ENCODE measurements around the gene DTX1. TPM values are rescaled to one million over a fixed set of nuclear protein-coding genes. Genes with fewer than 3 reads are reported as not detected.

DTX1 gene
- total and polyA plus RNA-seq, 2 donors (not counting 1 experiment from before 2014, with no cell fraction given): 47.0 to 49.5 TPM

DNA sequence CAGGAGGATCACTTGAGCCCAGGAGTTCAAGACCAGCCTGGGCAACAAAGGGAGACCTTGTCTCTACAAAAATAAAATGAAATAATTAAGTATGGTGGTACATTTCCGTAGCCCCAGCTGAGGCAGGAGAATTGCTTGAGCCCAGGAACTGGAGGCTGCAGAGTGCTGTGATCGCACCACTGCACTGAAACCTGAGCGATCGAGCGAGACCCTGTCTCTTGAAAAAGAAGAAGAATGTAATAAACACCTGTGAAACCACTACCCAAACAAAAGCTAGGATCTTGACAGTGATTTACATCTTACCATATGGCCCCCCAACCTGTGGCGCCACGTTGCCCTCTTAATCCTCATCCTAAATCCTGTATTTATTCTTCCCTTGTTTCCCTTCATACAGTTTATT, 5.7 kb upstream of the DTX1 start:
- peak; percentile 74 for ATAC-seq (ENCODE audit: low read depth)
- Histone ChIP-seq H3K4me1 (ENCODE audit: control insufficient read depth in 2 of 2, insufficient read depth in 2 of 2, low read length in 2 of 2) (peaks cover 67 to 70% of the 10 kb centered on the region in 2 donors), H3K79me2 (ENCODE audit: control insufficient read depth, insufficient read depth, low read length) (peaks cover 31% of the 10 kb centered on the region), H3K27ac (ENCODE audit: low read length in 2 of 2) (peak overlapping the region; percentile 60 to 64), H3K4me3 (ENCODE audit: control extremely low read depth in 1 of 5, extremely low read depth in 1 of 5, insufficient read depth in 1 of 5, low read depth in 2 of 5, low read length in 4 of 5) (no peak overlapping the region), H4K20me1 (ENCODE audit: control insufficient read depth, insufficient read depth, low read length, poor library complexity, severe bottlenecking) (no peaks in the 10 kb centered on the region), H3K27me3 (replicated peaks in 1 of 4; ENCODE audit: control extremely low read depth in 1 of 4, control insufficient read depth in 3 of 4, insufficient read depth in 4 of 4, low read length in 3 of 4) (no peaks in the 10 kb centered on the region), H3K4me2 (replicated peaks; ENCODE audit: low read depth, low read length, poor library complexity, severe bottlenecking) (peak overlapping the region; percentile 60), H2AFZ (ENCODE audit: insufficient read depth, low read depth, low read length, poor library complexity, severe bottlenecking) (no peak overlapping the region), H3K36me3 (replicated peaks in 1 of 2; ENCODE audit: control extremely low read depth in 1 of 2, control insufficient read depth in 1 of 2, extremely low read depth in 1 of 2, insufficient read depth in 2 of 2, low read length in 1 of 2) (no peaks in the 10 kb centered on the region), H3K9me3 (ENCODE audit: control extremely low read depth in 1 of 3, control insufficient read depth in 2 of 3, insufficient read depth in 1 of 3, low read length in 2 of 3) (no peaks in the 10 kb centered on the region), H3K9ac (ENCODE audit: low read length) (no peak overlapping the region)
- ChIA-PET POLR2A (interaction anchor here (0.8 to 2.0 kb wide), 5 partner anchors 24 to 124 kb away, joined by 3 to 12 read pairs (median 4); no protein-coding TSS in a partner anchor), CTCF (interaction anchor here (0.6 to 15.1 kb wide), 16 partner anchors 12 to 375 kb away, joined by 3 to 359 read pairs (median 8); partner anchors contain the start of gene OAS2)
- peak; percentile 82 for DNase-seq
- 0% methylated on average over 3 of the region's 7 CpGs for WGBS (ENCODE audit: insufficient coverage)
- H3K27me3 Mint-ChIP-seq: no peaks in the 10 kb centered on the region
- no peak for TF ChIP-seq EZH2 (IDR thresholded peaks at IDR 0.05; ENCODE audit: borderline replicate concordance, insufficient read depth, low read depth, low read length, poor library complexity, severe bottlenecking)
- TF ChIP-seq, protein P1, sequence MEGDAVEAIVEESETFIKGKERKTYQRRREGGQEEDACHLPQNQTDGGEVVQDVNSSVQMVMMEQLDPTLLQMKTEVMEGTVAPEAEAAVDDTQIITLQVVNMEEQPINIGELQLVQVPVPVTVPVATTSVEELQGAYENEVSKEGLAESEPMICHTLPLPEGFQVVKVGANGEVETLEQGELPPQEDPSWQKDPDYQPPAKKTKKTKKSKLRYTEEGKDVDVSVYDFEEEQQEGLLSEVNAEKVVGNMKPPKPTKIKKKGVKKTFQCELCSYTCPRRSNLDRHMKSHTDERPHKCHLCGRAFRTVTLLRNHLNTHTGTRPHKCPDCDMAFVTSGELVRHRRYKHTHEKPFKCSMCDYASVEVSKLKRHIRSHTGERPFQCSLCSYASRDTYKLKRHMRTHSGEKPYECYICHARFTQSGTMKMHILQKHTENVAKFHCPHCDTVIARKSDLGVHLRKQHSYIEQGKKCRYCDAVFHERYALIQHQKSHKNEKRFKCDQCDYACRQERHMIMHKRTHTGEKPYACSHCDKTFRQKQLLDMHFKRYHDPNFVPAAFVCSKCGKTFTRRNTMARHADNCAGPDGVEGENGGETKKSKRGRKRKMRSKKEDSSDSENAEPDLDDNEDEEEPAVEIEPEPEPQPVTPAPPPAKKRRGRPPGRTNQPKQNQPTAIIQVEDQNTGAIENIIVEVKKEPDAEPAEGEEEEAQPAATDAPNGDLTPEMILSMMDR (IDR thresholded peaks at IDR 0.05): no peak
- H3K9me3 Mint-ChIP-seq (ENCODE audit: insufficient read depth): no peaks in the 10 kb centered on the region
- peak overlapping the region; percentile 80 for H3K27ac Mint-ChIP-seq
- H3K4me1 Mint-ChIP-seq: peaks cover 65% of the 10 kb centered on the region
- intact Hi-C loops (cut with micrococcal nuclease): loop anchor here (1.0 kb wide), 2 partner anchors 25 to 103 kb away; no protein-coding TSS in a partner anchor
- H3K4me3 Mint-ChIP-seq: peak overlapping the region; percentile 56

DNA sequence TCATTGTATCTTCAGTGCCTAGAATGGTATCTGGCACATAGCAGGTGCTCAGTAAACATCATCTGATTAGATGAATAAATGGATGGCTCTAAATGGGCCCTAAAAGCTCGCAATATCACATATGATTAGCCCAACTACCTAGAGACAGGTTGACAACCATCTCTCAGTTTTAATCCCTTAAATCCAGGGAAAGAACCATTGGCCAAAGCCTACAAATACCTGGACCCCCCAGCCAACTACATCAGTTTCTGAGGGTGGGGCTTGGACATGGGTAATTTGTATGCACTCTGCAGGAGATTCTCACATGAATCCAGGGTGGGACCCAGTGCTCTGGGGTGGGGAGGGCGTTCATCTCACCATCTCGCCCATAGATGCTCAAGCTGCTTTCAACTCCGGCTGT, 4.8 kb upstream of the DTX1 start:
- CTCF ChIA-PET: interaction anchor here (0.9 to 15.1 kb wide), 10 partner anchors 11 to 374 kb away, joined by 3 to 359 read pairs (median 46); no protein-coding TSS in a partner anchor
- H3K27ac Mint-ChIP-seq: peak overlapping the region; percentile 60

More for the DNA sequence above, 4.8 kb upstream of the DTX1 start:
- H2AFZ ChIP-seq (ENCODE audit: insufficient read depth, low read depth, low read length, poor library complexity, severe bottlenecking): no peak overlapping the region
- no peak overlapping the region for H3K4me3 ChIP-seq (ENCODE audit: control extremely low read depth in 1 of 5, extremely low read depth in 1 of 5, insufficient read depth in 1 of 5, low read depth in 2 of 5, low read length in 4 of 5)
- H3K27me3 Mint-ChIP-seq: no peaks in the 10 kb centered on the region
- H3K9me3 ChIP-seq (ENCODE audit: control extremely low read depth in 1 of 3, control insufficient read depth in 2 of 3, insufficient read depth in 1 of 3, low read length in 2 of 3): no peaks in the 10 kb centered on the region
- intact Hi-C loops (cut with micrococcal nuclease): loop anchor here (1.0 kb wide), 1 partner anchor 24 kb away; no protein-coding TSS in a partner anchor
- peaks cover 73 to 77% of the 10 kb centered on the region in 2 donors for H3K4me1 ChIP-seq (ENCODE audit: control insufficient read depth in 2 of 2, insufficient read depth in 2 of 2, low read length in 2 of 2)
- no peak for TF ChIP-seq EZH2 (IDR thresholded peaks at IDR 0.05; ENCODE audit: borderline replicate concordance, insufficient read depth, low read depth, low read length, poor library complexity, severe bottlenecking)
- TF ChIP-seq, protein P1 (IDR thresholded peaks at IDR 0.05): no peak
- H3K4me1 Mint-ChIP-seq: peaks cover 71% of the 10 kb centered on the region
- POLR2A ChIA-PET: interaction anchor here (0.5 to 2.0 kb wide), 2 partner anchors 41 to 178 kb away, joined by 9 to 12 read pairs; no protein-coding TSS in a partner anchor
- H4K20me1 ChIP-seq (ENCODE audit: control insufficient read depth, insufficient read depth, low read length, poor library complexity, severe bottlenecking): no peaks in the 10 kb centered on the region
- DNase-seq: no peak
- H3K4me3 Mint-ChIP-seq: peak overlapping the region; percentile 56
- H3K27me3 ChIP-seq (replicated peaks in 1 of 4; ENCODE audit: control extremely low read depth in 1 of 4, control insufficient read depth in 3 of 4, insufficient read depth in 4 of 4, low read length in 3 of 4): no peaks in the 10 kb centered on the region
- no peak overlapping the region for H3K9ac ChIP-seq (ENCODE audit: low read length)
- no peaks in the 10 kb centered on the region for H3K36me3 ChIP-seq (replicated peaks in 1 of 2; ENCODE audit: control extremely low read depth in 1 of 2, control insufficient read depth in 1 of 2, extremely low read depth in 1 of 2, insufficient read depth in 2 of 2, low read length in 1 of 2)
- no peak for ATAC-seq (ENCODE audit: low read depth)
- peak overlapping the region; percentile 60 to 64 for H3K27ac ChIP-seq (ENCODE audit: low read length in 2 of 2)
- H3K79me2 ChIP-seq (ENCODE audit: control insufficient read depth, insufficient read depth, low read length): peaks cover 41% of the 10 kb centered on the region
- H3K4me2 ChIP-seq (replicated peaks; ENCODE audit: low read depth, low read length, poor library complexity, severe bottlenecking): peak overlapping the region; percentile 60
- 94% methylated on average over 3 of the region's 4 CpGs for WGBS (ENCODE audit: insufficient coverage)
- H3K9me3 Mint-ChIP-seq (ENCODE audit: insufficient read depth): no peaks in the 10 kb centered on the region
